Measurements from ENCODE around the gene MRPL51. TPM values are rescaled to one million over a fixed set of nuclear protein-coding genes. Genes with fewer than 3 reads are reported as not detected.

MRPL51 gene
- total and polyA plus RNA-seq, 2 experiments from 2014 or later: 93.9 to 463 TPM

- Mint-ChIP-seq H3K9me3 (peaks cover 20% of the 10 kb centered on the region; the same call in 2 of the 3 replicates), H3K27me3 (ENCODE audit: insufficient read depth, low read depth, poor library complexity) (peaks cover 61% of the 10 kb centered on the region), H3K4me1 (peaks cover 39% of the 10 kb centered on the region), H3K36me3 (ENCODE audit: low read depth) (peaks cover 84% of the 10 kb centered on the region), H3K27ac (peak within 1 kb of the TSS; percentile 100), H3K4me3 (peak within 1 kb of the TSS; percentile 93)
- H3F3A ChIP-seq (replicated peaks; ENCODE audit: low read depth): peaks cover 73% of the 10 kb centered on the region
- ATAC-seq: peak; percentile 55
- peak within 1 kb of the TSS; percentile 96 for H3K4me3 ChIP-seq
- TF ChIP-seq POLR2AphosphoS5 (IDR thresholded peaks at IDR 0.05; ENCODE audit: low read depth): peak; percentile 100
- no peak for TF ChIP-seq EZH2phosphoT487 (IDR thresholded peaks at IDR 0.05; ENCODE audit: unreplicated experiment)
- TF ChIP-seq CTCF (conservative IDR thresholded peaks at IDR 0.05; ENCODE audit: low read depth in 2 of 2): no peak
- no peak for TF ChIP-seq EZH2 (IDR thresholded peaks at IDR 0.05; ENCODE audit: low read depth, unreplicated experiment)
- no peak for TF ChIP-seq ZNF462 (CRISPR knock-in tag; IDR thresholded peaks at IDR 0.05)
- TF ChIP-seq STAT1 (IDR thresholded peaks at IDR 0.05; ENCODE audit: unreplicated experiment): no peak
- TF ChIP-seq ZNF331 (CRISPR knock-in tag; IDR thresholded peaks at IDR 0.05; ENCODE audit: low read depth): no peak
- TF ChIP-seq NANOG (IDR thresholded peaks at IDR 0.05; ENCODE audit: borderline replicate concordance): no peak
- peak; percentile 37; the same call in 1 of the 2 replicates for TF ChIP-seq CREB1 (CRISPR knock-in tag; IDR thresholded peaks at IDR 0.05; ENCODE audit: low read depth)
- TF ChIP-seq REST (IDR thresholded peaks at IDR 0.05; ENCODE audit: unreplicated experiment): peak; percentile 17
- TF ChIP-seq ZNF114 (CRISPR knock-in tag; IDR thresholded peaks at IDR 0.05): 0 out of 2 replicates have a peak, but pooled peaks have one; percentile 49
- 0 out of 2 replicates have a peak, but pooled peaks have one; percentile 22 for TF ChIP-seq ETS1 (IDR thresholded peaks at IDR 0.05)
- no peak for TF ChIP-seq JUNB (IDR thresholded peaks at IDR 0.05; ENCODE audit: unreplicated experiment)
- peak within 1 kb of the TSS; percentile 98 for H3K27ac ChIP-seq (ENCODE audit: low read depth)
- H4K20me1 ChIP-seq (replicated peaks; ENCODE audit: insufficient read depth): peaks cover 15% of the 10 kb centered on the region
- no peaks in the 10 kb centered on the region for H3K9me2 ChIP-seq (ENCODE audit: insufficient read depth)
- H3K27me3 ChIP-seq (ENCODE audit: insufficient read depth): no peaks in the 10 kb centered on the region
- peaks cover 46% of the 10 kb centered on the region for H3K36me3 ChIP-seq (ENCODE audit: insufficient read depth)
- peak; percentile 98 for DNase-seq (ENCODE audit: low spot score)
- H3K4me1 ChIP-seq (ENCODE audit: insufficient read depth): peaks cover 34% of the 10 kb centered on the region
- 0 out of 2 replicates have a peak within 1 kb of the TSS, but pooled peaks have one; percentile 23 for H2AFZ ChIP-seq
- H3K79me2 ChIP-seq (replicated peaks; ENCODE audit: insufficient read depth): peaks cover 35% of the 10 kb centered on the region
- peak within 1 kb of the TSS; percentile 96 for H3K4me2 ChIP-seq
Measured at GRCh38 chr12:6533923-6534694, 41.0 kb upstream of the MRPL51 start, which contains the start of gene GAPDH. Gene GAPDH, plus strand, starts transcription at chr12:6534517. Its CDS starts 316 bp downstream, at chr12:6534833.
